ENCODE results near the gene GJA9. TPM values are rescaled to one million over a fixed set of nuclear protein-coding genes. Genes with fewer than 3 reads are reported as not detected.

The GJA9 gene
- total RNA-seq, 6 experiments from 2014 or later = not detected

DNA sequence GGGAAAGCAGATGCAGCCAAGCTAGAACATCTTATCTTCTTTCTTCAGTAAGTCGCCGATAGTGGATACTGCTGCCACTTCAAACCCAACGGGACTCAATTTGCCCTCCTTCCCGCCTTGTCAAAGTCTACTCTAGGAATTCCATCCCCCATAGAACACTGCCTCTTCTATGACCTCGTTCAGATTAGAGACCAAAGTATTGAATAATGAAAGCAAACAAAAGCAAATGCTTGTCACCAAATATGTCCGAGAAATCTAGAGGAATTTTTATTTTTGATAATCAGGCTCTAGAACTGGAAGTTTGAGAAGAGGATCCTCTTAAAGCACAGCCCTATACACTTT, 21.0 kb downstream of the GJA9 start:
- ATAC-seq = peak in 1 of 4 donors; percentile 1

DNA sequence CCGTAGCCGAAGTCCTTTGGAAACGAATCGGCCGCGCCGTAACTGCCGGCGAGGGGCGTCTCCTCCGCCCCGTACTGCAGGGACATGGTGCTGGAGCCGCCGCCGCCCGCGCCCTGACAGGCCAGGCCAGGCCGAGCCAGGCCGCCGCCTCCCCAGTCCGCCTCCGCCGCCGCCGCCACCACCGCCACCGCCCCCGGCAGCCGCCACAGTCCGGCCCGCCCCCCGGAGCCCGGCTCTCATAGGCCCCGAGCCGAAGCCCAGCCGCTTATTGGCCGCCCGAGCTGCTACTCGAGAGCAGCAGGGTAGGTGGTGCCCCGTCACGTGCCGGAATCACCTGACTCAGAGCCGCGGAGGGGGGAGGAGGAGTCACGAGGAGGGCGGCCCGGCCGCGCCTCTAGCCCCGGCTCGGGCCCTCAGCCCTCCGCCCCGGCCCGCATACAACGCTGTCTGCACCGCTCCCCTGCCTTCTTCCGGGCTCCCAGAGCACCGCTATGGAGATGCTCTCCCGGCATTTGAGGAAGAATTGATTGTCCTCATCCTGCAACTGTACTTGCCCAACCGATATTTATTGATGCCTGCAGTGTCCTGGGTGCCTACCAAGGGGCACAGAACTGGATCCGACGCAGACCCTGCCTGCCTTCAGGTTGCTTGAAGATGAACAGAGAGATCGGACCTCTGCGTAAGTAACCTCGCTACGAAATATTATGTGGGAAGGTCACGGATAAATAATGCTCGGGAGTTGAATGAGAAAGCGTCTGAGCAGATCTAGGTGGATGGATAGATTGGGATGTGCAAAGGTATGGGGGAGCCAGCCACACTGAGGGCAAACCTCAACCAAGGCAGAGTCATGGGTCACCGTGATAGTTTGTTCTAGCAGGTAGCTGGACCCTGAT, 21.6 kb downstream of the GJA9 start, which contains the start of gene RRAGC:
Gene RRAGC (minus strand): TSS at position 212 of the 893 bp plus-strand sequence. CDS start 126 bp downstream, at position 86.
- intact Hi-C loops (cut with DNase I) = no loop called here
- TF ChIP-seq, protein P1, sequence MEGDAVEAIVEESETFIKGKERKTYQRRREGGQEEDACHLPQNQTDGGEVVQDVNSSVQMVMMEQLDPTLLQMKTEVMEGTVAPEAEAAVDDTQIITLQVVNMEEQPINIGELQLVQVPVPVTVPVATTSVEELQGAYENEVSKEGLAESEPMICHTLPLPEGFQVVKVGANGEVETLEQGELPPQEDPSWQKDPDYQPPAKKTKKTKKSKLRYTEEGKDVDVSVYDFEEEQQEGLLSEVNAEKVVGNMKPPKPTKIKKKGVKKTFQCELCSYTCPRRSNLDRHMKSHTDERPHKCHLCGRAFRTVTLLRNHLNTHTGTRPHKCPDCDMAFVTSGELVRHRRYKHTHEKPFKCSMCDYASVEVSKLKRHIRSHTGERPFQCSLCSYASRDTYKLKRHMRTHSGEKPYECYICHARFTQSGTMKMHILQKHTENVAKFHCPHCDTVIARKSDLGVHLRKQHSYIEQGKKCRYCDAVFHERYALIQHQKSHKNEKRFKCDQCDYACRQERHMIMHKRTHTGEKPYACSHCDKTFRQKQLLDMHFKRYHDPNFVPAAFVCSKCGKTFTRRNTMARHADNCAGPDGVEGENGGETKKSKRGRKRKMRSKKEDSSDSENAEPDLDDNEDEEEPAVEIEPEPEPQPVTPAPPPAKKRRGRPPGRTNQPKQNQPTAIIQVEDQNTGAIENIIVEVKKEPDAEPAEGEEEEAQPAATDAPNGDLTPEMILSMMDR (IDR thresholded peaks at IDR 0.05) = no peak
- TF ChIP-seq POLR2A (IDR thresholded peaks at IDR 0.05) = peak; percentile 49
- H3K4me1 ChIP-seq = peaks cover 0 to 25% (median 8%) of the 10 kb centered on the region in 4 donors

More for the DNA sequence above, 21.0 kb downstream of the GJA9 start:
- no peak for DNase-seq
- H3K4me3 ChIP-seq = peak overlapping the region; percentile 57 to 91 (median 73)
- H3K27me3 ChIP-seq = no peaks in the 10 kb centered on the region
- 2% methylated on average over 6 of the region's 6 CpGs for WGBS (ENCODE audit: insufficient coverage, low coverage, low lambda C conversion rate, missing lambda C conversion rate)
- H3K4me1 ChIP-seq = peaks cover 0 to 25% (median 8%) of the 10 kb centered on the region in 4 donors
- H3K27ac ChIP-seq = peak overlapping the region; percentile 51 to 61 (median 56)
- intact Hi-C loops (cut with DNase I) = no loop called here
- H3K9me3 ChIP-seq = no peaks in the 10 kb centered on the region
- no peak for TF ChIP-seq POLR2A (IDR thresholded peaks at IDR 0.05)
- TF ChIP-seq, protein P1 (IDR thresholded peaks at IDR 0.05) = no peak
- H3K36me3 ChIP-seq = peaks cover 0 to 13% (median 1%) of the 10 kb centered on the region in 4 donors

DNA sequence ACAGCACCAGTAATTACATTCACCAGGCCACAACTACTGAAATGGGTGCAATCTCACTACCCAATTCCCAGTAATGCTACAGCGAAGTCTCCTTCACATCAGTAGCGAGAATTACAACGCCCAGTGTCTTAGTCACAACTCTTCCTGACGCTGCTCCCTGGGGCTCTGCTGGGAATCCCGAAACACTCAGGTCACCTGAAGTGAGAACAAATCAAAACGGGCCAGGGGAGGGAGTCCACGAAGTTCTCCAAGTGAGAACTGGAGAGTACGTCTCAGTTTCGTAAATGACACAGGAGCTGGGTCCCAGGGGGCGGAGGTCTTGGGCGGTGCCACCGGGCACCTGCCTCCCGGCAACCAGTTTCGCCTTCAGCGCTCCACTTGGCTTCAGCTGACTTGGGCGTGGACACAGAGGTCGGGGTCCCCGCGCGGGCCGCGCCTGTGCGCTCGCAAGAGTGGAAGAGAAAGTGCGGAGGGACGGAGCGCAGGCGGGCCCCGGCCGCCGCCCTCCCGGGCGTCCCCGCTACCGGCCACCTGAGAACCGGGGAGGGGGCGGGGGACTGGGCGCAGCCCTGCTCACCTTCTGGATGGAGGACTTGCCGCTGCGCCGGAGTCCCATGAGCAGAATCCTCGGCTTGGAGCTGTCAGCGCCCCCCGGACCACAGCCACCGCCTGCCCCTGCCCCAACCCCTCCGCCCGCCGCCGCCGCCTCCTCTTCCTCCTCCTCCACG, 22.4 kb downstream of the GJA9 start:
- ATAC-seq = peak; percentile 53 to 65 (median 58)
- DNase-seq = peak; percentile 77 to 86 (median 83)
- no peak for TF ChIP-seq POLR2A (IDR thresholded peaks at IDR 0.05)
- TF ChIP-seq, protein P1 (IDR thresholded peaks at IDR 0.05) = no peak
- H3K36me3 ChIP-seq = peaks cover 0 to 26% (median 7%) of the 10 kb centered on the region in 4 donors
- H3K4me1 ChIP-seq = peaks cover 0 to 25% (median 8%) of the 10 kb centered on the region in 4 donors
- H3K27me3 ChIP-seq = no peaks in the 10 kb centered on the region
- peak overlapping the region; percentile 78 to 91 (median 87) for H3K4me3 ChIP-seq
- no peaks in the 10 kb centered on the region for H3K9me3 ChIP-seq
- H3K27ac ChIP-seq = peak overlapping the region; percentile 73 to 83 (median 78)
- intact Hi-C loops (cut with DNase I) = no loop called here
- WGBS (ENCODE audit: insufficient coverage, low coverage, low lambda C conversion rate, missing lambda C conversion rate) = under 1% methylated on average over 18 of the region's 51 CpGs

More for the DNA sequence above, 21.6 kb downstream of the GJA9 start, which contains the start of gene RRAGC:
- Histone ChIP-seq H3K27ac (peak within 1 kb of the TSS; percentile 73 to 83 (median 78)), H3K27me3 (no peaks in the 10 kb centered on the region), H3K9me3 (no peaks in the 10 kb centered on the region), H3K36me3 (peaks cover 0 to 20% (median 4%) of the 10 kb centered on the region in 4 donors), H3K4me3 (peak within 1 kb of the TSS; percentile 78 to 91 (median 87))
- peak; percentile 100 for DNase-seq
- ATAC-seq = peak; percentile 94 to 99 (median 97)
- WGBS (ENCODE audit: insufficient coverage, low coverage, low lambda C conversion rate, missing lambda C conversion rate) = 2% methylated on average over 19 of the region's 70 CpGs

DNA sequence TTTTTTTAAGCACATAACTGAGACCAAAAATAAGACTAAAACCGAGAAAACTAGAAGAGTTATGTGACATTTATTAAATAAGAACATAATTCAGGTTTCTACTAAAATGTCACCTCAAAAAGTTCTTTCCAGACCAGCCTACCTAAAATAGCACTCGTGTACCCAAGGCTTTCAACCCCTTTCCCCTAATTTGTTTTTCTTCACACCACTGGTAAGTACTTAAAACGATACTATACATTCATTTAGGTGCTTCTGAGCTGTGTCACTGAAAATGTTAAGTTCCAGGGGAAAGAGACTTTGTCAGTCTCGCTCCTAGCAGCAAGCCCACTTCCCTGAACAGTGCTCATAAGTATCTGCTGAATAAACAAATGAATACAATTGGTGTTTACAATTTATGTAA, 28.6 kb downstream of the GJA9 start:
- H3K27ac ChIP-seq = no peak overlapping the region
- ATAC-seq (no peak), DNase-seq (no peak)
- no peak overlapping the region for H3K4me3 ChIP-seq
- no peaks in the 10 kb centered on the region for H3K27me3 ChIP-seq
- 94% methylated on average over 4 of the region's 4 CpGs for WGBS (ENCODE audit: insufficient coverage, low coverage, low lambda C conversion rate, missing lambda C conversion rate)
- H3K4me1 ChIP-seq = peaks cover 0 to 15% (median 2%) of the 10 kb centered on the region in 4 donors
- H3K9me3 ChIP-seq = no peaks in the 10 kb centered on the region
- intact Hi-C loops (cut with DNase I) = no loop called here
- TF ChIP-seq, protein P1 (IDR thresholded peaks at IDR 0.05) = no peak
- no peak for TF ChIP-seq POLR2A (IDR thresholded peaks at IDR 0.05)
- H3K36me3 ChIP-seq = peaks cover 0 to 43% (median 13%) of the 10 kb centered on the region in 4 donors

All from right lobe of liver (tissue), 6 donors.